CD14-positive monocyte (primary cell): ENCODE results near the gene CERK. TPM values are rescaled to one million over a fixed set of nuclear protein-coding genes. Genes with fewer than 3 reads are reported as not detected.
A peak's percentile ranks its signal among the peaks of the same experiment; 100 is the strongest.

Source experiments
- DNase-seq, 3 donors: peaks; one replicate each; pipeline ENCODE4 v3.0.0-alpha.2; 2011 to 2022
- H2AFZ ChIP-seq: 2 replicates; pipeline ENCODE4 v1.6.0; 2012; ENCODE audit warnings: mild to moderate bottlenecking, low read depth, low read length, inconsistent platforms; ENCODE audit not compliant: insufficient read depth, poor library complexity, severe bottlenecking
- H3K27ac ChIP-seq, 2 donors: 1 replicate in 1 of 2; 2 replicates in 1 of 2; pipeline ENCODE4 v1.5.1; 2012 to 2013; ENCODE audit warnings: low read length in 2 of 2, control low read depth in 1 of 2, inconsistent platforms in 1 of 2, low read depth in 1 of 2, mild to moderate bottlenecking in 1 of 2
- H3K27me3 ChIP-seq, 2 donors: one replicate each; pipeline versions ENCODE4 v1.6.0 to v1.6.1; 2011 to 2013; ENCODE audit warnings: low read length in 2 of 2; ENCODE audit not compliant: control insufficient read depth in 2 of 2, insufficient read depth in 2 of 2
- H3K36me3 ChIP-seq, 2 donors: replicated peaks in 1 of 2; 1 replicate in 1 of 2; 2 replicates in 1 of 2; pipeline versions ENCODE4 v1.5.1 to v1.6.1; 2012 to 2013; ENCODE audit warnings: low read length in 2 of 2, control low read depth in 1 of 2, inconsistent platforms in 1 of 2, mild to moderate bottlenecking in 1 of 2; ENCODE audit not compliant: insufficient read depth in 2 of 2, control insufficient read depth in 1 of 2
- H3K4me1 ChIP-seq, 2 donors: 1 replicate in 1 of 2; 2 replicates in 1 of 2; pipeline versions ENCODE4 v1.5.1 to v1.6.1; 2012 to 2013; ENCODE audit warnings: low read length in 2 of 2, control low read depth in 1 of 2, inconsistent platforms in 1 of 2, mild to moderate bottlenecking in 1 of 2, moderate library complexity in 1 of 2; ENCODE audit not compliant: insufficient read depth in 2 of 2, control insufficient read depth in 1 of 2
- H3K4me2 ChIP-seq: replicated peaks from 2 replicates; pipeline ENCODE3; 2012; ENCODE audit warnings: low read length, moderate library complexity, mild to moderate bottlenecking; ENCODE audit not compliant: poor library complexity, severe bottlenecking; ENCODE audit errors: extremely low read depth
- H3K4me3 ChIP-seq, 3 experiments: fragments of 200-600 bp in 1 of 3; sonication (generic) in 1 of 3; replicated peaks in 1 of 3; 1 replicate in 2 of 3; 2 replicates in 1 of 3; pipeline ENCODE4 v1.5.1; 2011 to 2013; ENCODE audit warnings: low read length in 3 of 3, mild to moderate bottlenecking in 3 of 3, control low read depth in 2 of 3, low read depth in 2 of 3, inconsistent platforms in 1 of 3, moderate library complexity in 1 of 3
- H3K79me2 ChIP-seq: 2 replicates; pipeline ENCODE4 v1.6.0; 2012; ENCODE audit warnings: mild to moderate bottlenecking, control low read depth, inconsistent platforms, low read length, moderate library complexity; ENCODE audit not compliant: insufficient read depth
- H3K9ac ChIP-seq: 2 replicates; pipeline ENCODE4 v1.6.0; 2017; ENCODE audit warnings: low read length, mild to moderate bottlenecking; ENCODE audit not compliant: insufficient read depth, poor library complexity, severe bottlenecking
- H3K9me3 ChIP-seq, 2 donors: replicated peaks in 1 of 2; 1 replicate in 1 of 2; 2 replicates in 1 of 2; pipeline versions ENCODE4 v1.5.1 to v1.6.1; 2012 to 2013; ENCODE audit warnings: low read length in 2 of 2, control low read depth in 1 of 2; ENCODE audit not compliant: control insufficient read depth in 1 of 2, insufficient read depth in 1 of 2
- H4K20me1 ChIP-seq: 2 replicates; pipeline ENCODE4 v1.6.0; 2012; ENCODE audit warnings: mild to moderate bottlenecking, low read length, control low read depth, moderate library complexity; ENCODE audit not compliant: insufficient read depth
- H3K27ac Mint-ChIP-seq, 7 donors: one replicate each; pipeline ENCODE4 v1.8.0; 2020; ENCODE audit warnings: mild to moderate bottlenecking in 7 of 7, mixed read lengths in 7 of 7, moderate library complexity in 6 of 7, inconsistent platforms in 2 of 7
- H3K27me3 Mint-ChIP-seq, 3 donors: one replicate each; pipeline ENCODE4 v1.8.0; 2021 to 2022; ENCODE audit warnings: low read depth in 3 of 3, mild to moderate bottlenecking in 3 of 3, mixed read lengths in 3 of 3, moderate library complexity in 3 of 3, inconsistent platforms in 1 of 3
- H3K36me3 Mint-ChIP-seq, 2 donors: one replicate each; pipeline ENCODE4 v1.8.0; 2020; ENCODE audit warnings: mixed read lengths in 2 of 2, inconsistent platforms in 1 of 2, mild to moderate bottlenecking in 1 of 2
- H3K4me1 Mint-ChIP-seq: one replicate; pipeline ENCODE4 v1.8.0; 2020; ENCODE audit warnings: mild to moderate bottlenecking, mixed read lengths
- H3K4me3 Mint-ChIP-seq, 2 donors: one replicate each; pipeline ENCODE4 v1.8.0; 2020; ENCODE audit warnings: mild to moderate bottlenecking in 2 of 2, mixed read lengths in 2 of 2, moderate library complexity in 1 of 2
- H3K9me3 Mint-ChIP-seq, 7 donors: one replicate each; pipeline ENCODE4 v1.8.0; 2020 to 2022; ENCODE audit warnings: mixed read lengths in 7 of 7, mild to moderate bottlenecking in 6 of 7, moderate library complexity in 6 of 7, inconsistent platforms in 2 of 7
- CTCF ChIP-seq: fragments of 200-600 bp; IDR thresholded peaks from one replicate; pipeline ENCODE4 v1.8.0; 2022; ENCODE audit warnings: antibody characterized with exemption, mild to moderate bottlenecking
- WGBS: methylation state at CpG from one replicate; pipeline ENCODE4 v1.1.5; 2013; ENCODE audit warnings: missing lambda C conversion rate; ENCODE audit not compliant: insufficient coverage; 5-methylcytosine and 5-hydroxymethylcytosine counted together
- intact Hi-C, 2 donors: fragments of 100-400 bp; cut with micrococcal nuclease; formaldehyde crosslinking; loops; one replicate each; pipeline versions ENCODE4 v1.15.0 to v1.15.1; 2023
- polyA plus RNA-seq, 3 donors: library from polyadenylated mRNA; depleted of rRNA in 1 of 3; unstranded in 2 of 3; stranded (reverse) in 1 of 3; fragments of 300-500 nt in 2 of 3; fragments of >200 nt in 1 of 3; fragmentation: Illumina TruSeq in 2 of 3; gene quantifications; 1 replicate in 2 of 3; 2 replicates in 1 of 3; pipeline ENCODE4 v1.2.3, GENCODE V29; 2012 to 2021

The CERK gene
- polyA plus RNA-seq, 3 donors: 22.4 to 40.2 (median 24.5) TPM

- DNase-seq: no peak
- Histone ChIP-seq H4K20me1 (peaks cover 60% of the 10 kb centered on the region), H3K4me2 (no peak overlapping the region), H3K79me2 (no peaks in the 10 kb centered on the region), H3K9ac (no peak overlapping the region), H2AFZ (no peak overlapping the region), H3K27me3 (no peaks in the 10 kb centered on the region), H3K27ac (no peak overlapping the region), H3K4me3 (no peak overlapping the region), H3K4me1 (peaks cover 42 to 46% of the 10 kb centered on the region in 2 donors), H3K36me3 (peaks cover 20 to 38% of the 10 kb centered on the region in 2 donors), H3K9me3 (no peaks in the 10 kb centered on the region)
- H3K36me3 Mint-ChIP-seq: peaks cover 27 to 37% of the 10 kb centered on the region in 2 donors
- H3K9me3 Mint-ChIP-seq: peaks cover 0 to 2% (median 0%) of the 10 kb centered on the region in 7 donors
- 92% methylated on average over 12 of the region's 19 CpGs for WGBS
- peaks cover 0 to 2% (median 0%) of the 10 kb centered on the region in 3 donors for H3K27me3 Mint-ChIP-seq
- no peak for TF ChIP-seq CTCF
- H3K27ac Mint-ChIP-seq: peak overlapping the region in 3 of 7 donors; percentile 41 to 49 (median 46)
- no peak overlapping the region for H3K4me3 Mint-ChIP-seq
- intact Hi-C loops: loop anchor here (5.0 to 10.0 kb wide), 2 partner anchors 105 to 117 kb away; no protein-coding TSS in a partner anchor
- H3K4me1 Mint-ChIP-seq: peaks cover 43% of the 10 kb centered on the region
Measured at GRCh38 chr22:46682011-46682731, 55.9 kb downstream of the CERK start.

- no peaks in the 10 kb centered on the region for H3K27me3 ChIP-seq
- H3K4me2 ChIP-seq: no peak overlapping the region
- Mint-ChIP-seq H3K36me3 (peaks cover 27 to 41% of the 10 kb centered on the region in 2 donors), H3K27me3 (no peaks in the 10 kb centered on the region), H3K27ac (no peak overlapping the region), H3K9me3 (peaks cover 0 to 2% (median 0%) of the 10 kb centered on the region in 7 donors), H3K4me1 (peaks cover 33% of the 10 kb centered on the region), H3K4me3 (no peak overlapping the region)
- H3K36me3 ChIP-seq: peaks cover 28 to 42% of the 10 kb centered on the region in 2 donors
- no peaks in the 10 kb centered on the region for H3K9me3 ChIP-seq
- 92% methylated on average over 5 of the region's 7 CpGs for WGBS
- H3K27ac ChIP-seq: no peak overlapping the region
- no peak for DNase-seq
- TF ChIP-seq CTCF: peak; percentile 55
- H3K79me2 ChIP-seq: no peaks in the 10 kb centered on the region
- peaks cover 34 to 35% of the 10 kb centered on the region in 2 donors for H3K4me1 ChIP-seq
- intact Hi-C loops: loop anchor here (5.0 to 10.0 kb wide), 2 partner anchors 104 to 116 kb away; no protein-coding TSS in a partner anchor
- peaks cover 54% of the 10 kb centered on the region for H4K20me1 ChIP-seq
- no peak overlapping the region for H3K4me3 ChIP-seq
- H2AFZ ChIP-seq: no peak overlapping the region
- H3K9ac ChIP-seq: no peak overlapping the region
Measured at GRCh38 chr22:46681010-46681409, 57.0 kb downstream of the CERK start.
